OCI-LY7 (cell line): ENCODE results near the gene FBXO42. TPM values are rescaled to one million over a fixed set of nuclear protein-coding genes. Genes with fewer than 3 reads are reported as not detected.

ENCODE experiments used
- BruUV-seq: library from RNA; stranded (reverse); fragments of 400-500 nt; replicated peaks from 2 replicates; lab custom pipeline; 2021; lab: Mats Ljungman, UMichigan
- CTCF ChIA-PET: fragments of 300-600 bp; sonication (Branson Sonifier 250); formaldehyde crosslinking; loops from one replicate; lab custom pipeline; 2022; ENCODE audit warnings: antibody characterized with exemption; ENCODE audit not compliant: unreplicated experiment; lab: Charles Lee
- POLR2A ChIA-PET: fragments of 300-600 bp; sonication (Branson Sonifier 250); formaldehyde crosslinking; loops from one replicate; lab custom pipeline; 2022; ENCODE audit warnings: antibody characterized with exemption; lab: Charles Lee
- DNase-seq: peaks from one replicate; pipeline ENCODE4 v3.0.0-alpha.2; 2015; ENCODE audit warnings: low spot score
- H2AFZ ChIP-seq: fragments of 200-600 bp; sonication (generic), shearing (Covaris generic); 2 replicates; pipeline ENCODE4 v1.6.1; 2014; ENCODE audit warnings: mild to moderate bottlenecking, antibody characterized with exemption, low read length, moderate library complexity
- H3K27ac ChIP-seq: fragments of 200-600 bp; sonication (generic); 2 replicates; pipeline ENCODE4 v1.5.1; 2014; ENCODE audit warnings: mixed run types, low read depth, mild to moderate bottlenecking, moderate library complexity, low read length, inconsistent platforms; ENCODE audit not compliant: poor library complexity, severe bottlenecking
- H3K36me3 ChIP-seq: fragments of 200-600 bp; sonication (generic); 2 replicates; pipeline ENCODE4 v1.6.1; 2014; ENCODE audit warnings: mild to moderate bottlenecking, antibody characterized with exemption, low read length, moderate library complexity, mixed read lengths; ENCODE audit not compliant: insufficient read depth
- H3K4me1 ChIP-seq: fragments of 200-600 bp; sonication (generic); 2 replicates; pipeline ENCODE4 v1.5.1; 2014; ENCODE audit warnings: mild to moderate bottlenecking, low read length; ENCODE audit not compliant: insufficient read depth, poor library complexity, severe bottlenecking
- H3K4me2 ChIP-seq: fragments of 200-600 bp; sonication (generic); 2 replicates; pipeline ENCODE4 v1.6.1; 2014; ENCODE audit warnings: mild to moderate bottlenecking, low read length
- H3K4me3 ChIP-seq: fragments of 200-600 bp; sonication (generic); 2 replicates; pipeline ENCODE4 v1.5.1; 2014; ENCODE audit warnings: mild to moderate bottlenecking, low read depth, low read length; ENCODE audit not compliant: poor library complexity, severe bottlenecking
- H3K79me2 ChIP-seq: fragments of 200-600 bp; sonication (generic); 2 replicates; pipeline ENCODE4 v1.6.1; 2016; ENCODE audit warnings: low read depth, mild to moderate bottlenecking, low read length, moderate library complexity, mixed read lengths; ENCODE audit not compliant: insufficient read depth
- H3K9me2 ChIP-seq: fragments of 200-600 bp; sonication (generic); 2 replicates; pipeline ENCODE4 v1.6.1; 2016; ENCODE audit warnings: mild to moderate bottlenecking, low read length, mixed read lengths; ENCODE audit not compliant: insufficient read depth
- H3K9me3 ChIP-seq: fragments of 200-600 bp; sonication (generic); 2 replicates; pipeline ENCODE4 v1.6.1; 2014; ENCODE audit warnings: mild to moderate bottlenecking, mixed run types, low read length, mixed read lengths
- H4K20me1 ChIP-seq: fragments of 200-600 bp; sonication (generic); 2 replicates; pipeline ENCODE4 v1.6.1; 2014; ENCODE audit warnings: mild to moderate bottlenecking, antibody characterized with exemption, low read length, moderate library complexity, mixed read lengths; ENCODE audit not compliant: insufficient read depth
- EZH2phosphoT487 ChIP-seq: fragments of 200-600 bp; sonication (generic); IDR thresholded peaks from 2 replicates; pipeline ENCODE4 v1.6.1; 2018; ENCODE audit warnings: low read depth, borderline replicate concordance, mild to moderate bottlenecking, mixed run types, antibody characterized with exemption, low read length, moderate library complexity, mixed read lengths
- intact Hi-C: fragments of 100-400 bp; cut with micrococcal nuclease; formaldehyde crosslinking; loops from one replicate; pipeline ENCODE4 v1.10.0; 2022; ENCODE audit not compliant: unreplicated experiment
- total RNA-seq, 2 experiments: library from RNA; depleted of rRNA in 1 of 2; stranded (reverse); fragments of >200 nt in 1 of 2; shearing (Covaris generic) in 1 of 2; gene quantifications; 2 replicates each; pipeline ENCODE4 v1.2.3, GENCODE V29; 2014 to 2022
- TF ChIP-seq, protein P1 (sequence below): fragments of 200-600 bp; sonication (generic); conservative IDR thresholded peaks from 2 replicates; pipeline ENCODE4 v1.5.1; 2014; ENCODE audit warnings: mild to moderate bottlenecking, antibody characterized with exemption, low read length, moderate library complexity, mixed read lengths

The FBXO42 gene
- total RNA-seq, 2 experiments from 2014 or later, result 20.0 to 22.9 TPM

DNA sequence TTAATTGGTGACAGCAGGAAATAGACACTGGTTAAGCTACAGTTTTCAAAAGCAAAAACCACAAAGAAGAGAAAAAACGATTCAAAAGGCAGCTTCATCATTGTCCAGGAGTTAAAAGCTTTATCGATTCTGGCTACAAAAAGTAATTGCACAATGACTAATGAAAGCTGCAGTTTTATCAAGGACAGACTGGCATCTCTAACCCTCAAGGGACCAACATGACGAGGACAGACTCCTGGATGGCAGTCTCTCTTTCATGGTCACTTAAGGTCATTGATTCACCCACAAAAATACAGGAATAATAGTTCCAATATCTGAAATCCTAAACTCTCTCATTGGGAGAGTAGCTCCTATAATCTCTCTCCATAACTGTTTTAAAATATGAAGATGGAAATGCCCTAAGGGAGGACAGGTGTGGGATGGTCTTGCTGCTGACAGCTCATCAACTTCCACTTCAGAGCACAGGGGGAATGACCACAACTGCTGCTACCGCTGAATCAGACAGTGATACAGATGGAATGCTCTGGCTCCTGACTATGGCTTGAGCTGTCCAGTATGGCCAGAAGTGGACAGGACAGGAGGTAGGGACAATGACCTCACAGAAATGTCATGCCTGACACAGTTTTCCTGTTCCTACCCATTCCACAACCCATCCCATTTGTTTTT is 97.9 kb downstream of the FBXO42 start:
- intact Hi-C loops, result loop anchor here (5.0 to 10.0 kb wide), 2 partner anchors 60 to 98 kb away; partner anchors contain the start of gene FBXO42

DNA sequence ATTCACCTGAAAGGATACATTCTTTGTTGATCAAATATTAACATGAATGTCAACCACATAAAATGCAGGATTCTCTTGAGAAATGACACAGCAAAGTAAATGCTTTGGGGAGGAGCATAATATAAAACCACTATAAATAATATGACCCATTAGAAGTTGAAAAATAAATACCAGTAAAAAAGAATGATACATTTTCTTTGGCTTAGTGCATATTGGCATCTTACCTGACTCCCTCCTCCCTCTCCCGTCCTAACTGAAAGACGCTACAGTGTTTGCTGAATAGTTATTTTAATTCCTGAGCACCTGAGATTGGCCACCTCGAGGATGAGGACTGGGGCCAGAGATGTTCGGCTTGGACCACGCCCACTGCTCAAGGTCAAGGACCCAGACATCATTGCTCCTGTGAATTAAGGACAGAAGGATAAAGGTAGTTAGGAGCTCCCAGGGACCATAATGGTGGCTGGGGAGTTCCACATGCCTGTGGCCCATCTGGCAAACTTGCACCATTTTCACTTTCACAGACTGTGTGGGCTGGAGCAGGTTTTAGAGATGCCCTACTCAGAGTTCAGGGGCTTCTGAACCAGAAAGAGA is 98.9 kb downstream of the FBXO42 start:
- TF ChIP-seq, protein P1, sequence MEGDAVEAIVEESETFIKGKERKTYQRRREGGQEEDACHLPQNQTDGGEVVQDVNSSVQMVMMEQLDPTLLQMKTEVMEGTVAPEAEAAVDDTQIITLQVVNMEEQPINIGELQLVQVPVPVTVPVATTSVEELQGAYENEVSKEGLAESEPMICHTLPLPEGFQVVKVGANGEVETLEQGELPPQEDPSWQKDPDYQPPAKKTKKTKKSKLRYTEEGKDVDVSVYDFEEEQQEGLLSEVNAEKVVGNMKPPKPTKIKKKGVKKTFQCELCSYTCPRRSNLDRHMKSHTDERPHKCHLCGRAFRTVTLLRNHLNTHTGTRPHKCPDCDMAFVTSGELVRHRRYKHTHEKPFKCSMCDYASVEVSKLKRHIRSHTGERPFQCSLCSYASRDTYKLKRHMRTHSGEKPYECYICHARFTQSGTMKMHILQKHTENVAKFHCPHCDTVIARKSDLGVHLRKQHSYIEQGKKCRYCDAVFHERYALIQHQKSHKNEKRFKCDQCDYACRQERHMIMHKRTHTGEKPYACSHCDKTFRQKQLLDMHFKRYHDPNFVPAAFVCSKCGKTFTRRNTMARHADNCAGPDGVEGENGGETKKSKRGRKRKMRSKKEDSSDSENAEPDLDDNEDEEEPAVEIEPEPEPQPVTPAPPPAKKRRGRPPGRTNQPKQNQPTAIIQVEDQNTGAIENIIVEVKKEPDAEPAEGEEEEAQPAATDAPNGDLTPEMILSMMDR, result no peak
- no peak for TF ChIP-seq EZH2phosphoT487
- CTCF ChIA-PET, result no interaction called here

More for the DNA sequence above, 97.9 kb downstream of the FBXO42 start:
- Histone ChIP-seq H3K9me2 (no peaks in the 10 kb centered on the region), H4K20me1 (no peaks in the 10 kb centered on the region; the same call in 1 of the 2 replicates), H2AFZ (no peak overlapping the region), H3K27ac (no peak overlapping the region), H3K4me2 (no peak overlapping the region), H3K4me3 (no peak overlapping the region), H3K36me3 (peaks cover 58% of the 10 kb centered on the region), H3K79me2 (no peaks in the 10 kb centered on the region), H3K9me3 (no peaks in the 10 kb centered on the region), H3K4me1 (peaks cover 8% of the 10 kb centered on the region)
- TF ChIP-seq, protein P1, result no peak
- TF ChIP-seq EZH2phosphoT487, result no peak
- ChIA-PET POLR2A (no interaction called here), CTCF (no interaction called here)
- DNase-seq, result no peak
- BruUV-seq, result no TSS peak

DNA sequence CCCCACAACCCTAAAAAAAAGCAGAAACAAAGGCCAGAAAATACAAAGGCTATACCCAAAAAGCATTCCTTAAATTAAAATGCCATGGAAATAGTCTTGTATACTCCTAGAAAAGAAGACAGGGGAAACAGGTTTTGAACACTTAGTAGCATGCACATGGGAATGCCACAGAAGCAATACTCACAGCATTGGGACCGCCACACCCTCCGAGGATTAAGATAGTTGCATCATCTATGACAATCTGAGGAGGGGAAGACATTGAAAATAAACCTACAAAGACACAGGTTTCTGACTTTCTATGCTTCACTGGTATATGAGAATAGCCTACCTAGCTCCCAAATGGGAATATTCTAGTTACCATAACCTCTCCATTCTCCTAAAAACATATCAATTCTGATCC is 99.4 kb downstream of the FBXO42 start:
- no peak for DNase-seq
- CTCF ChIA-PET, result no interaction called here

More for the DNA sequence above, 98.9 kb downstream of the FBXO42 start:
- Histone ChIP-seq H3K27ac (no peak overlapping the region), H4K20me1 (no peaks in the 10 kb centered on the region; the same call in 1 of the 2 replicates), H3K4me3 (no peak overlapping the region), H3K9me3 (no peaks in the 10 kb centered on the region), H3K4me2 (no peak overlapping the region), H3K9me2 (no peaks in the 10 kb centered on the region), H3K36me3 (peaks cover 58% of the 10 kb centered on the region), H3K79me2 (no peaks in the 10 kb centered on the region), H3K4me1 (peaks cover 17% of the 10 kb centered on the region), H2AFZ (no peak overlapping the region)
- intact Hi-C loops, result loop anchor here (5.0 to 10.0 kb wide), 2 partner anchors 61 to 99 kb away; partner anchors contain the start of gene FBXO42
- POLR2A ChIA-PET, result no interaction called here
- BruUV-seq, result no TSS peak
- no peak for DNase-seq

More for the DNA sequence above, 99.4 kb downstream of the FBXO42 start:
- Histone ChIP-seq H3K36me3 (peaks cover 58% of the 10 kb centered on the region), H3K4me2 (no peak overlapping the region), H2AFZ (no peak overlapping the region), H3K9me3 (no peaks in the 10 kb centered on the region), H3K79me2 (no peaks in the 10 kb centered on the region), H3K27ac (no peak overlapping the region), H3K4me1 (peaks cover 20% of the 10 kb centered on the region), H3K9me2 (no peaks in the 10 kb centered on the region), H3K4me3 (no peak overlapping the region), H4K20me1 (no peaks in the 10 kb centered on the region; the same call in 1 of the 2 replicates)
- no TSS peak for BruUV-seq
- TF ChIP-seq, protein P1, result no peak
- no peak for TF ChIP-seq EZH2phosphoT487
- POLR2A ChIA-PET, result no interaction called here
- intact Hi-C loops, result loop anchor here (5.0 to 10.0 kb wide), 2 partner anchors 62 to 99 kb away; partner anchors contain the start of gene FBXO42
